HEK293 (cell line): ENCODE data around the gene NAGPA.

Source experiments
- BCL11B ChIP-seq: fragments of 450-650 bp; formaldehyde crosslinking; IDR thresholded peaks from 2 replicates; pipeline ENCODE4 v1.5.1; 2016; ENCODE audit warnings: low read depth, missing biosample characterization, missing genetic modification characterization
- ELK4 ChIP-seq: IDR thresholded peaks from 2 replicates; pipeline ENCODE4 v1.6.1; 2011; ENCODE audit warnings: mild to moderate bottlenecking, low read depth, low read length, borderline replicate concordance
- GFI1B ChIP-seq: fragments of 450-650 bp; formaldehyde crosslinking; IDR thresholded peaks from 2 replicates; pipeline ENCODE4 v1.5.1; 2016; ENCODE audit warnings: missing biosample characterization, missing genetic modification characterization
- GLIS2 ChIP-seq: fragments of 450-650 bp; formaldehyde crosslinking; IDR thresholded peaks from 2 replicates; pipeline ENCODE4 v1.5.1; 2016; ENCODE audit warnings: missing biosample characterization, missing genetic modification characterization
- HOXC10 ChIP-seq: sonication (generic); formaldehyde crosslinking; IDR thresholded peaks from 2 replicates; pipeline ENCODE4 v1.8.1; 2023; ENCODE audit warnings: mild to moderate bottlenecking, missing genetic modification reagents
- KLF1 ChIP-seq: fragments of 450-650 bp; formaldehyde crosslinking; IDR thresholded peaks from 2 replicates; pipeline ENCODE4 v1.5.1; 2016; ENCODE audit warnings: missing biosample characterization, missing genetic modification characterization
- KLF17 ChIP-seq: fragments of 450-650 bp; formaldehyde crosslinking; IDR thresholded peaks from 2 replicates; pipeline ENCODE4 v1.5.1; 2016; ENCODE audit warnings: missing biosample characterization, missing genetic modification characterization
- RBAK ChIP-seq: fragments of 450-650 bp; formaldehyde crosslinking; IDR thresholded peaks from 2 replicates; pipeline ENCODE4 v1.5.1; 2016; ENCODE audit warnings: missing biosample characterization, missing genetic modification characterization
- SETDB1 ChIP-seq: IDR thresholded peaks from one replicate; pipeline ENCODE4 v1.6.1; 2017; ENCODE audit warnings: mild to moderate bottlenecking, low read length, moderate library complexity, mixed read lengths; ENCODE audit not compliant: insufficient read length
- ZBTB10 ChIP-seq: fragments of 450-650 bp; formaldehyde crosslinking; IDR thresholded peaks from 2 replicates; pipeline ENCODE4 v1.5.1; 2016; ENCODE audit warnings: missing biosample characterization, missing genetic modification characterization
- ZBTB17 ChIP-seq: fragments of 450-650 bp; formaldehyde crosslinking; IDR thresholded peaks from 2 replicates; pipeline ENCODE4 v1.5.1; 2016; ENCODE audit warnings: missing biosample characterization, missing genetic modification characterization
- ZFHX2 ChIP-seq: fragments of 450-650 bp; formaldehyde crosslinking; conservative IDR thresholded peaks from 2 replicates; pipeline ENCODE4 v1.5.1; 2016; ENCODE audit warnings: missing biosample characterization, missing genetic modification characterization
- ZFP3 ChIP-seq: fragments of 450-650 bp; formaldehyde crosslinking; IDR thresholded peaks from 2 replicates; pipeline ENCODE4 v1.5.1; 2016; ENCODE audit warnings: low read depth, missing biosample characterization, missing genetic modification characterization
- ZNF211 ChIP-seq: fragments of 450-650 bp; formaldehyde crosslinking; IDR thresholded peaks from 2 replicates; pipeline ENCODE4 v1.5.1; 2016; ENCODE audit warnings: low read depth, missing biosample characterization, missing genetic modification characterization
- ZNF248 ChIP-seq: fragments of 450-650 bp; formaldehyde crosslinking; IDR thresholded peaks from 2 replicates; pipeline ENCODE4 v1.5.1; 2017; ENCODE audit warnings: missing biosample characterization, missing genetic modification characterization
- ZNF324 ChIP-seq: fragments of 450-650 bp; formaldehyde crosslinking; IDR thresholded peaks from 2 replicates; pipeline ENCODE4 v1.5.1; 2016; ENCODE audit warnings: missing biosample characterization, missing genetic modification characterization
- ZNF354C ChIP-seq: fragments of 450-650 bp; formaldehyde crosslinking; IDR thresholded peaks from 2 replicates; pipeline ENCODE4 v1.5.1; 2016; ENCODE audit warnings: missing biosample characterization, missing genetic modification characterization, low read depth, borderline replicate concordance
- ZNF394 ChIP-seq: fragments of 450-650 bp; formaldehyde crosslinking; IDR thresholded peaks from 2 replicates; pipeline ENCODE4 v1.5.1; 2016; ENCODE audit warnings: missing biosample characterization, missing genetic modification characterization, mild to moderate bottlenecking, moderate library complexity, borderline replicate concordance
- ZNF544 ChIP-seq: fragments of 450-650 bp; formaldehyde crosslinking; IDR thresholded peaks from 2 replicates; pipeline ENCODE4 v1.5.0; 2017; ENCODE audit warnings: missing biosample characterization, missing genetic modification characterization
- ZNF830 ChIP-seq: fragments of 450-650 bp; IDR thresholded peaks from 2 replicates; pipeline ENCODE4 v1.5.0; 2018; ENCODE audit warnings: missing biosample characterization, missing genetic modification characterization, low read depth, mild to moderate bottlenecking, moderate library complexity
- ZNF843 ChIP-seq: fragments of 450-650 bp; formaldehyde crosslinking; IDR thresholded peaks from 2 replicates; pipeline ENCODE4 v1.5.1; 2016; ENCODE audit warnings: missing biosample characterization, missing genetic modification characterization
- TF ChIP-seq, protein P1 (sequence below): fragments of 450-650 bp; formaldehyde crosslinking; IDR thresholded peaks from 2 replicates; pipeline ENCODE4 v1.5.1; 2016; ENCODE audit warnings: missing biosample characterization, missing genetic modification characterization
- TF ChIP-seq, protein P2 (sequence below): fragments of 450-650 bp; formaldehyde crosslinking; IDR thresholded peaks from 2 replicates; pipeline ENCODE4 v1.5.1; 2016; ENCODE audit warnings: missing biosample characterization, missing genetic modification characterization
- TF ChIP-seq, protein P3 (sequence below): fragments of 450-650 bp; formaldehyde crosslinking; IDR thresholded peaks from 2 replicates; pipeline ENCODE4 v1.5.1; 2017; ENCODE audit warnings: missing biosample characterization, missing genetic modification characterization
- TF ChIP-seq, protein P4 (sequence below): fragments of 450-650 bp; formaldehyde crosslinking; IDR thresholded peaks from 2 replicates; pipeline ENCODE4 v1.5.1; 2016; ENCODE audit warnings: missing biosample characterization, missing genetic modification characterization

The NAGPA gene

GRCh38 chr16:5064915-5065314 lies 31.2 kb upstream of the NAGPA start (continued):
- TF ChIP-seq ZFP3 (tag by site-specific recombination): no peak
- TF ChIP-seq HOXC10: no peak
- no peak for TF ChIP-seq SETDB1
- TF ChIP-seq ZNF211 (tag by site-specific recombination): no peak
- TF ChIP-seq KLF17: no peak
- TF ChIP-seq ZNF324 (tag by site-specific recombination): no peak
- no peak for TF ChIP-seq GLIS2 (tag by site-specific recombination)
- TF ChIP-seq ZFHX2 (tag by site-specific recombination): 0 out of 2 replicates have a peak, but pooled peaks have one; percentile 8
- TF ChIP-seq ZNF248 (tag by site-specific recombination): no peak
- no peak for TF ChIP-seq GFI1B (tag by site-specific recombination)
- TF ChIP-seq, protein P1, sequence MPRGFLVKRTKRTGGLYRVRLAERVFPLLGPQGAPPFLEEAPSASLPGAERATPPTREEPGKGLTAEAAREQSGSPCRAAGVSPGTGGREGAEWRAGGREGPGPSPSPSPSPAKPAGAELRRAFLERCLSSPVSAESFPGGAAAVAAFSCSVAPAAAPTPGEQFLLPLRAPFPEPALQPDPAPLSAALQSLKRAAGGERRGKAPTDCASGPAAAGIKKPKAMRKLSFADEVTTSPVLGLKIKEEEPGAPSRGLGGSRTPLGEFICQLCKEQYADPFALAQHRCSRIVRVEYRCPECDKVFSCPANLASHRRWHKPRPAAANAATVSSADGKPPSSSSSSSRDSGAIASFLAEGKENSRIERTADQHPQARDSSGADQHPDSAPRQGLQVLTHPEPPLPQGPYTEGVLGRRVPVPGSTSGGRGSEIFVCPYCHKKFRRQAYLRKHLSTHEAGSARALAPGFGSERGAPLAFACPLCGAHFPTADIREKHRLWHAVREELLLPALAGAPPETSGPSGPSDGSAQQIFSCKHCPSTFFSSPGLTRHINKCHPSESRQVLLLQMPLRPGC (tag by site-specific recombination): no peak
- no peak for TF ChIP-seq ZNF843 (tag by site-specific recombination)
- no peak for TF ChIP-seq ZNF394 (tag by site-specific recombination)
- TF ChIP-seq, protein P2, sequence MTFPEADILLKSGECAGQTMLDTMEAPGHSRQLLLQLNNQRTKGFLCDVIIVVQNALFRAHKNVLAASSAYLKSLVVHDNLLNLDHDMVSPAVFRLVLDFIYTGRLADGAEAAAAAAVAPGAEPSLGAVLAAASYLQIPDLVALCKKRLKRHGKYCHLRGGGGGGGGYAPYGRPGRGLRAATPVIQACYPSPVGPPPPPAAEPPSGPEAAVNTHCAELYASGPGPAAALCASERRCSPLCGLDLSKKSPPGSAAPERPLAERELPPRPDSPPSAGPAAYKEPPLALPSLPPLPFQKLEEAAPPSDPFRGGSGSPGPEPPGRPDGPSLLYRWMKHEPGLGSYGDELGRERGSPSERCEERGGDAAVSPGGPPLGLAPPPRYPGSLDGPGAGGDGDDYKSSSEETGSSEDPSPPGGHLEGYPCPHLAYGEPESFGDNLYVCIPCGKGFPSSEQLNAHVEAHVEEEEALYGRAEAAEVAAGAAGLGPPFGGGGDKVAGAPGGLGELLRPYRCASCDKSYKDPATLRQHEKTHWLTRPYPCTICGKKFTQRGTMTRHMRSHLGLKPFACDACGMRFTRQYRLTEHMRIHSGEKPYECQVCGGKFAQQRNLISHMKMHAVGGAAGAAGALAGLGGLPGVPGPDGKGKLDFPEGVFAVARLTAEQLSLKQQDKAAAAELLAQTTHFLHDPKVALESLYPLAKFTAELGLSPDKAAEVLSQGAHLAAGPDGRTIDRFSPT (tag by site-specific recombination): no peak
- TF ChIP-seq ZNF544 (tag by site-specific recombination): no peak
- TF ChIP-seq, protein P3, sequence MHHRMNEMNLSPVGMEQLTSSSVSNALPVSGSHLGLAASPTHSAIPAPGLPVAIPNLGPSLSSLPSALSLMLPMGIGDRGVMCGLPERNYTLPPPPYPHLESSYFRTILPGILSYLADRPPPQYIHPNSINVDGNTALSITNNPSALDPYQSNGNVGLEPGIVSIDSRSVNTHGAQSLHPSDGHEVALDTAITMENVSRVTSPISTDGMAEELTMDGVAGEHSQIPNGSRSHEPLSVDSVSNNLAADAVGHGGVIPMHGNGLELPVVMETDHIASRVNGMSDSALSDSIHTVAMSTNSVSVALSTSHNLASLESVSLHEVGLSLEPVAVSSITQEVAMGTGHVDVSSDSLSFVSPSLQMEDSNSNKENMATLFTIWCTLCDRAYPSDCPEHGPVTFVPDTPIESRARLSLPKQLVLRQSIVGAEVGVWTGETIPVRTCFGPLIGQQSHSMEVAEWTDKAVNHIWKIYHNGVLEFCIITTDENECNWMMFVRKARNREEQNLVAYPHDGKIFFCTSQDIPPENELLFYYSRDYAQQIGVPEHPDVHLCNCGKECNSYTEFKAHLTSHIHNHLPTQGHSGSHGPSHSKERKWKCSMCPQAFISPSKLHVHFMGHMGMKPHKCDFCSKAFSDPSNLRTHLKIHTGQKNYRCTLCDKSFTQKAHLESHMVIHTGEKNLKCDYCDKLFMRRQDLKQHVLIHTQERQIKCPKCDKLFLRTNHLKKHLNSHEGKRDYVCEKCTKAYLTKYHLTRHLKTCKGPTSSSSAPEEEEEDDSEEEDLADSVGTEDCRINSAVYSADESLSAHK (tag by site-specific recombination): peak; percentile 49; the same call in 1 of the 2 replicates
- TF ChIP-seq ZNF830 (tag by site-specific recombination): no peak
- TF ChIP-seq ELK4: no peak
- 0 out of 2 replicates have a peak, but pooled peaks have one; percentile 16 for TF ChIP-seq BCL11B (tag by site-specific recombination)
- TF ChIP-seq, protein P4, sequence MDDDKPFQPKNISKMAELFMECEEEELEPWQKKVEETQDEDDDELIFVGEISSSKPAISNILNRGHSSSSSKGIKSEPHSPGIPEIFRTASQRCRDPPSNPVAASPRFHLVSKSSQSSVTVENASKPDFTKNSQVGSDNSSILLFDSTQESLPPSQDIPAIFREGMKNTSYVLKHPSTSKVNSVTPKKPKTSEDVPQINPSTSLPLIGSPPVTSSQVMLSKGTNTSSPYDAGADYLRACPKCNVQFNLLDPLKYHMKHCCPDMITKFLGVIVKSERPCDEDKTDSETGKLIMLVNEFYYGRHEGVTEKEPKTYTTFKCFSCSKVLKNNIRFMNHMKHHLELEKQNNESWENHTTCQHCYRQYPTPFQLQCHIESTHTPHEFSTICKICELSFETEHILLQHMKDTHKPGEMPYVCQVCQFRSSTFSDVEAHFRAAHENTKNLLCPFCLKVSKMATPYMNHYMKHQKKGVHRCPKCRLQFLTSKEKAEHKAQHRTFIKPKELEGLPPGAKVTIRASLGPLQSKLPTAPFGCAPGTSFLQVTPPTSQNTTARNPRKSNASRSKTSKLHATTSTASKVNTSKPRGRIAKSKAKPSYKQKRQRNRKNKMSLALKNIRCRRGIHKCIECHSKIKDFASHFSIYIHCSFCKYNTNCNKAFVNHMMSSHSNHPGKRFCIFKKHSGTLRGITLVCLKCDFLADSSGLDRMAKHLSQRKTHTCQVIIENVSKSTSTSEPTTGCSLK (tag by site-specific recombination): no peak
- no peak for TF ChIP-seq KLF1 (tag by site-specific recombination)
- no peak for TF ChIP-seq RBAK (tag by site-specific recombination)
- no peak for TF ChIP-seq ZBTB10 (tag by site-specific recombination)
- TF ChIP-seq ZNF354C (tag by site-specific recombination): no peak
- no peak for TF ChIP-seq ZBTB17 (tag by site-specific recombination)
